GM19043 (cell line): ENCODE measurements around the gene GYPB.
"Not testable (repeated sequence)": the region's sequence is repeated elsewhere in the genome, so short reads cannot be mapped to it uniquely, and the experiment has no call there.

ENCODE experiments used
- ATAC-seq: cut with Tn5 transposase; IDR thresholded peaks from one replicate; pipeline ENCODE4 v1.9.1; 2021; ENCODE audit warnings: low read depth; ENCODE audit not compliant: unreplicated experiment

GYPB gene

DNA sequence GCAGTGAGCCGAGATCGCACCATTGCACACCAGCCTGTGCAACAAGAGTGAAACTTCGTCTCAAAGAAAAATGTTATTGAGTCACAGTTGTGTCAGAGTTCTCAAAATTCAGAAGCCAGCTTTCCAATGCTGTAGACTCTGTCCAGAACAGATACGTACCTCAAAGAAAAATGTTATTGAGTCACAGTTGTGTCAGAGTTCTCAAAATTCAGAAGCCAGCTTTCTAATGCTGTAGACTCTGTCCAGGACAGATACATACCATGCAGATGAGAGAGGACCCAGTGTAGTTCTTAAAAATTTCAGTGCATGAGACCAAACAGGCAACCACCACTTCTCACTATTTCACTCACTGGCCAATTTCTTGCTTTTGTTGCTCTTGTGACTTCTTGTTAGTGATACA, 68.2 kb downstream of the GYPB start:
- not testable (repeated sequence) for ATAC-seq

DNA sequence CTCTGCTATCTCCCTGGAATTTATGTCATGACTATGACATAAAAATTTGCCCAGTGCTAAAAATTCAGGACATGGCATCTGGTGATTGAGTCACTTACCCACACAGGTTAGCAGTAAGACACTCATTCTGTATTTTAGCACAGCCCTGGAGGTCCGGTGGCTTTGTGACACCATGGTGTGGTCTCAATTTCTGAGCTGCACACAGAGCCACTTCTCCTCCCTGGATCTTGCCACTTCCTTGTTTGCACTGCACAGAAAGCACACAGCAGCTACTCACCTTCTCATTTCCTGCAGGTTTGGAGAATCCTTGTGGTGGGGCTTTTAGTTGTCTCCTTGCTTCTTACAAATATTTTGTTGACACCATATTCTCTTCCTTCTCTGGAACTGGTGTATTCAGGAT, 69.0 kb downstream of the GYPB start:
- not testable (repeated sequence) for ATAC-seq

- not testable (repeated sequence) for ATAC-seq
Measured at GRCh38 chr4:143947493-143947892, 71.7 kb downstream of the GYPB start.
